Measurements from ENCODE around the gene PPCDC.

DNA sequence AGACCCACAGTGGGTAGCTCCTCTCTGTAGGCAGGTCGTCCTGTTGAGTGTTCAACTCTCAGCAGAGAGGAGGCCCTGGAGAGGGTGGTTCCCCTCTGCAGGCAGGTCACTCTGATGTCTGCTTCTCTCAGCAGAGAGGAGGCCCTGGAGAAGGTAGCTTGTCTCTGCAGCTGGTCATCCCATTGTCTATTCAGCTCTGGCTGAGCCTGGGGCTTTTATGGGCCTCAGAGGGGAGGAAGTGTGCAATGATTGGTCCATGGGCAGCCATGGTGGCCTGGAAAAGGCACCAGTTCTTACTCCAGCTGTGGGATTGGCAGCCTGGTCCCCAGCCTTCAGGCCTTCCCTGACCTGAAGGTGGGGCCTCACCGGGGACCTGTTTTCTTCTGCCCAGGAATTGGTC lies 52.9 kb downstream of the PPCDC start:
- TF ChIP-seq ARNTL (CRISPR knock-in tag; IDR thresholded peaks at IDR 0.05; ENCODE audit: borderline replicate concordance, low read depth), result no peak
- TF ChIP-seq, protein P1, sequence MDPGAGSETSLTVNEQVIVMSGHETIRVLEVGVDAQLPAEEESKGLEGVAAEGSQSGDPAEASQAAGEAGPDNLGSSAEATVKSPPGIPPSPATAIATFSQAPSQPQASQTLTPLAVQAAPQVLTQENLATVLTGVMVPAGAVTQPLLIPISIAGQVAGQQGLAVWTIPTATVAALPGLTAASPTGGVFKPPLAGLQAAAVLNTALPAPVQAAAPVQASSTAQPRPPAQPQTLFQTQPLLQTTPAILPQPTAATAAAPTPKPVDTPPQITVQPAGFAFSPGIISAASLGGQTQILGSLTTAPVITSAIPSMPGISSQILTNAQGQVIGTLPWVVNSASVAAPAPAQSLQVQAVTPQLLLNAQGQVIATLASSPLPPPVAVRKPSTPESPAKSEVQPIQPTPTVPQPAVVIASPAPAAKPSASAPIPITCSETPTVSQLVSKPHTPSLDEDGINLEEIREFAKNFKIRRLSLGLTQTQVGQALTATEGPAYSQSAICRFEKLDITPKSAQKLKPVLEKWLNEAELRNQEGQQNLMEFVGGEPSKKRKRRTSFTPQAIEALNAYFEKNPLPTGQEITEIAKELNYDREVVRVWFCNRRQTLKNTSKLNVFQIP (CRISPR knock-in tag; IDR thresholded peaks at IDR 0.05; ENCODE audit: borderline replicate concordance, low read depth), result no peak
- no peak for TF ChIP-seq SNAI2 (CRISPR knock-in tag; IDR thresholded peaks at IDR 0.05)
